OCI-LY7 (cell line): ENCODE data around the gene EGFR. TPM values are rescaled to one million over a fixed set of nuclear protein-coding genes. Genes with fewer than 3 reads are reported as not detected.

Experiments
- BruUV-seq: library from RNA; stranded (reverse); fragments of 400-500 nt; replicated peaks from 2 replicates; lab custom pipeline; 2021; lab: Mats Ljungman, UMichigan
- CTCF ChIA-PET: fragments of 300-600 bp; sonication (Branson Sonifier 250); formaldehyde crosslinking; loops from one replicate; lab custom pipeline; 2022; ENCODE audit warnings: antibody characterized with exemption; ENCODE audit not compliant: unreplicated experiment; lab: Charles Lee
- POLR2A ChIA-PET: fragments of 300-600 bp; sonication (Branson Sonifier 250); formaldehyde crosslinking; loops from one replicate; lab custom pipeline; 2022; ENCODE audit warnings: antibody characterized with exemption; lab: Charles Lee
- DNase-seq: peaks from one replicate; pipeline ENCODE4 v3.0.0-alpha.2; 2015; ENCODE audit warnings: low spot score
- H2AFZ ChIP-seq: fragments of 200-600 bp; sonication (generic), shearing (Covaris generic); 2 replicates; pipeline ENCODE4 v1.6.1; 2014; ENCODE audit warnings: mild to moderate bottlenecking, antibody characterized with exemption, low read length, moderate library complexity
- H3K27ac ChIP-seq: fragments of 200-600 bp; sonication (generic); 2 replicates; pipeline ENCODE4 v1.5.1; 2014; ENCODE audit warnings: mixed run types, low read depth, mild to moderate bottlenecking, moderate library complexity, low read length, inconsistent platforms; ENCODE audit not compliant: poor library complexity, severe bottlenecking
- H3K36me3 ChIP-seq: fragments of 200-600 bp; sonication (generic); 2 replicates; pipeline ENCODE4 v1.6.1; 2014; ENCODE audit warnings: mild to moderate bottlenecking, antibody characterized with exemption, low read length, moderate library complexity, mixed read lengths; ENCODE audit not compliant: insufficient read depth
- H3K4me1 ChIP-seq: fragments of 200-600 bp; sonication (generic); 2 replicates; pipeline ENCODE4 v1.5.1; 2014; ENCODE audit warnings: mild to moderate bottlenecking, low read length; ENCODE audit not compliant: insufficient read depth, poor library complexity, severe bottlenecking
- H3K4me2 ChIP-seq: fragments of 200-600 bp; sonication (generic); 2 replicates; pipeline ENCODE4 v1.6.1; 2014; ENCODE audit warnings: mild to moderate bottlenecking, low read length
- H3K4me3 ChIP-seq: fragments of 200-600 bp; sonication (generic); 2 replicates; pipeline ENCODE4 v1.5.1; 2014; ENCODE audit warnings: mild to moderate bottlenecking, low read depth, low read length; ENCODE audit not compliant: poor library complexity, severe bottlenecking
- H3K79me2 ChIP-seq: fragments of 200-600 bp; sonication (generic); 2 replicates; pipeline ENCODE4 v1.6.1; 2016; ENCODE audit warnings: low read depth, mild to moderate bottlenecking, low read length, moderate library complexity, mixed read lengths; ENCODE audit not compliant: insufficient read depth
- H3K9me2 ChIP-seq: fragments of 200-600 bp; sonication (generic); 2 replicates; pipeline ENCODE4 v1.6.1; 2016; ENCODE audit warnings: mild to moderate bottlenecking, low read length, mixed read lengths; ENCODE audit not compliant: insufficient read depth
- H3K9me3 ChIP-seq: fragments of 200-600 bp; sonication (generic); 2 replicates; pipeline ENCODE4 v1.6.1; 2014; ENCODE audit warnings: mild to moderate bottlenecking, mixed run types, low read length, mixed read lengths
- H4K20me1 ChIP-seq: fragments of 200-600 bp; sonication (generic); 2 replicates; pipeline ENCODE4 v1.6.1; 2014; ENCODE audit warnings: mild to moderate bottlenecking, antibody characterized with exemption, low read length, moderate library complexity, mixed read lengths; ENCODE audit not compliant: insufficient read depth
- CTCF ChIP-seq: fragments of 200-600 bp; sonication (generic); conservative IDR thresholded peaks from 2 replicates; pipeline ENCODE4 v1.5.1; 2014; ENCODE audit warnings: mild to moderate bottlenecking, antibody characterized with exemption, low read length, moderate library complexity, mixed read lengths
- EZH2phosphoT487 ChIP-seq: fragments of 200-600 bp; sonication (generic); IDR thresholded peaks from 2 replicates; pipeline ENCODE4 v1.6.1; 2018; ENCODE audit warnings: low read depth, borderline replicate concordance, mild to moderate bottlenecking, mixed run types, antibody characterized with exemption, low read length, moderate library complexity, mixed read lengths
- intact Hi-C: fragments of 100-400 bp; cut with micrococcal nuclease; formaldehyde crosslinking; loops from one replicate; pipeline ENCODE4 v1.10.0; 2022; ENCODE audit not compliant: unreplicated experiment
- total RNA-seq, 2 experiments: library from RNA; depleted of rRNA in 1 of 2; stranded (reverse); fragments of >200 nt in 1 of 2; shearing (Covaris generic) in 1 of 2; gene quantifications; 2 replicates each; pipeline ENCODE4 v1.2.3, GENCODE V29; 2014 to 2022

Gene EGFR
- total RNA-seq, 2 experiments from 2014 or later, result 0.27 TPM; not detected in 1

GRCh38 chr7:55013851-55014250 is 5.0 kb upstream of the EGFR start:
- intact Hi-C loops, result no loop called here
- no peak for DNase-seq
- H3K4me2 ChIP-seq, result no peak overlapping the region
- no peaks in the 10 kb centered on the region for H3K79me2 ChIP-seq
- ChIA-PET POLR2A (no interaction called here), CTCF (no interaction called here)
- TF ChIP-seq EZH2phosphoT487 (no peak), CTCF (no peak)
- no peaks in the 10 kb centered on the region for H4K20me1 ChIP-seq
- no peaks in the 10 kb centered on the region for H3K4me1 ChIP-seq
- H3K9me2 ChIP-seq, result no peaks in the 10 kb centered on the region
- no peaks in the 10 kb centered on the region for H3K9me3 ChIP-seq
- no peaks in the 10 kb centered on the region for H3K36me3 ChIP-seq
- H2AFZ ChIP-seq, result no peak overlapping the region
- no peak overlapping the region for H3K4me3 ChIP-seq
- BruUV-seq, result no TSS peak
- no peak overlapping the region for H3K27ac ChIP-seq

GRCh38 chr7:55016061-55016745 is 2.6 kb upstream of the EGFR start:
- DNase-seq, result no peak
- CTCF ChIA-PET, result no interaction called here
- H3K36me3 ChIP-seq, result no peaks in the 10 kb centered on the region
- no peaks in the 10 kb centered on the region for H3K9me3 ChIP-seq
- H4K20me1 ChIP-seq, result no peaks in the 10 kb centered on the region
- no peaks in the 10 kb centered on the region for H3K4me1 ChIP-seq
- H3K4me3 ChIP-seq, result no peak overlapping the region
- H3K9me2 ChIP-seq, result no peaks in the 10 kb centered on the region
- POLR2A ChIA-PET, result interaction anchor here (0.7 to 1.3 kb wide), 2 partner anchors 15 to 82 kb away, joined by 3 read pairs; no protein-coding TSS in a partner anchor
- TF ChIP-seq EZH2phosphoT487 (no peak), CTCF (no peak)
- H2AFZ ChIP-seq, result no peak overlapping the region
- intact Hi-C loops, result no loop called here
- no peaks in the 10 kb centered on the region for H3K79me2 ChIP-seq
- BruUV-seq, result no TSS peak
- no peak overlapping the region for H3K27ac ChIP-seq
- H3K4me2 ChIP-seq, result no peak overlapping the region

GRCh38 chr7:55016746-55017090 is 2.1 kb upstream of the EGFR start:
- Histone ChIP-seq H3K27ac (no peak overlapping the region), H4K20me1 (no peaks in the 10 kb centered on the region), H3K36me3 (no peaks in the 10 kb centered on the region), H3K4me1 (no peaks in the 10 kb centered on the region), H2AFZ (no peak overlapping the region), H3K4me3 (no peak overlapping the region), H3K4me2 (no peak overlapping the region), H3K9me2 (no peaks in the 10 kb centered on the region), H3K9me3 (no peaks in the 10 kb centered on the region), H3K79me2 (no peaks in the 10 kb centered on the region)
- intact Hi-C loops, result no loop called here
- ChIA-PET CTCF (no interaction called here), POLR2A (interaction anchor here (0.7 to 1.3 kb wide), 2 partner anchors 14 to 82 kb away, joined by 3 read pairs; no protein-coding TSS in a partner anchor)
- no peak for TF ChIP-seq CTCF
- TF ChIP-seq EZH2phosphoT487, result no peak
- BruUV-seq, result no TSS peak
- DNase-seq, result no peak
